Measurements from ENCODE around the gene C11orf54.
"Not testable (repeated sequence)": the region's sequence is repeated elsewhere in the genome, so short reads cannot be mapped to it uniquely, and the experiment has no call there.

The C11orf54 gene

DNA sequence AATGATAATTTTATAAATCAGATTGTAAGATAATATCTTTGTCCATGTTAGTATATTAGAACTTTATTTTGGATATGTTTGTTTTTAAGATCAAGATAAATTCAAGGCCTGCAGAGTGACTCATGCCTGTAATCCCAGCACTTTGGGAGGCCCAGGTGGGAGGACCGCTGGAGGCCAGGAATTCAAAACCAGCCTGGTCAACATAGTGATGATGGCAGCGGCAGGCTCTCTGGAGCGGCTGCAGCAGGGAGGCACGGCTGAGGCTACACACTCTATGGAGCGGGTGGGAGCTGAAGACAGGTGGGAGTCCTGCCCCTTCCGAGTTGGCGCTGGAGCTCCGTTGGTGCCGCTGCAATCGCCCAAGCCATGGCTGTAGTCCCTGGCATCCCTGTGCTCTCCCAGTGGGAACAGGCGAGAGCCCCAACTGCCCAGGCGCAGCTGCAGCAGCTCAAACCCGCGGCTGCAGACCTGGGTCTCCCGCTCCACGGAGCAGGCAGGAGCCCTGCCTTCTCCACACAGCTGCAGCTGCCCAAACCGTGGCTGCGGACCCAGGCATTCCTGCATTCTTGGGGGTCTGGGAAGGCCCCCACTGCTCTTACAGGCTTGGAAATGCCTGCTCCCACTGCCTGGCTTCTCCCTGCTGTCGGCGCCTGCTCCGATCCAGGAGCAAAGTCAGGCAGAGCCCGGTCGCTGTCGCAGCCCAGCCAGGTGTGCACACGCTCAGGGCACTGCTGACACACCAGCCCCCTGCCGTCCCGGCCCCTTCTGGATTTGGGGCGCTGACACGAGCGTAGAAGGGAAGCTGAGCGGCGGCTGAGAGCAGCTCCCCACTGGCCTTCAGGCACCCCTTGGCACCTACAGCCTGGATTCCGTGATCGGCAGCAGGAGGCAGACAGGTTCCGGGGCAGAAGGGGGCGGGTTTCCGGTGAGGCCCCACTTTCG, 16.7 kb downstream of the C11orf54 start:
- H3K4me3 ChIP-seq (ENCODE audit: low read depth, low read length), result no peak overlapping the region
- no peak for DNase-seq (ENCODE audit: low read depth)

DNA sequence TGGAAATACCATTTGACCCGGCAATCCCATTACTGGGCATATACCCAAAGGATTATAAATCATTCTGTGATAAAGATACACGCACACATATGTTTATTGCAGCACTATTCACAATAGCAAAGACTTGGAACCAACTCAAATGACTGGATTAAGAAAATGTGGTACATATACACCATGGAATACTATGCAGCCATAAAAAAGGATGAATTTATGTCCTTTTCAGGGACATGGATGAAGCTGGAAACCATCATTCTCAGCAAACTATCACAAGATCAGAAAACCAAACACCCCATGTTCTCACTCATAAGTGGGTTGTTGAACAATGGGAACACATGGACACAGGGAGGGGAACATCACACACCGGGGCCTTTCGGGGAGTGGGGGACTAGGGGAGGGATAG, 17.7 kb downstream of the C11orf54 start:
- DNase-seq (ENCODE audit: low read depth); H3K4me3 ChIP-seq (ENCODE audit: low read depth, low read length): not testable (repeated sequence)

DNA sequence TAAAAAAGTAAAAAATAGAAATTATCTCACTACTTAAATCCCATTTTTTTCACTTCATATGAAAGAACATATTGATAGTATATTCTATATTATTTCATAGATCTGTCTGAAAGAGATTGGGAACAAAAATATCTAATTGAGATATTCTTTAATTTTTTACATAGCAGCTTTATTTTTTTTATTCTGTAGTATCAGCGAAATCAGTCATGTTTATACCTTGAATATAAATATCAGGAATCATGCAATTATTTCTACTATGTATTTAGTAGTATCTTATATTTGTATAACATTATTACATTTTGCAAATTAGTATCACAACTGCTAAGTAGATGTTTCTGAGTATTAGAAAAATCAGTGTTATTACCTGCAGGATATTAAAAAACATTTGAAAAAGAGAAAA, 20.4 kb downstream of the C11orf54 start:
- no peak overlapping the region for H3K4me3 ChIP-seq (ENCODE audit: low read depth, low read length)
- no peak for DNase-seq (ENCODE audit: low read depth)

DNA sequence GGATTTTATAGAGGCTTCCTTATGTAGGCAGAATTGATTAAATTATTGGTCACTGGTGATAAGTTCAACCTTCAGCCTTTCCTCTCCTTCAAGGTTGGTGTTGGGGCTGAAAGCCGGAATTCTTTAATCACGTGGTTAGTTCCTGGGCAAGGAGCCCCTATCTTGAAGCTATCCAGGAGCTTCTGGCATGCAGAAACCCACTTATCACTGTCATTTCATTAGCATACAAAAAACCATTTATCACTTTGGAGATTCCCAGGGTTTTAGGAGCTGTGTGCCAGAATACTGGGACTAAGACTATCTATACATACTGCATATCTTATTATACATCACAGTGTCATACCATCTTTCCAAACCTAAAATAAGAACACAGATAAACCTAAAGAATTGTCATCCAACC, 24.1 kb downstream of the C11orf54 start:
- DNase-seq (ENCODE audit: low read depth), result no peak
- H3K4me3 ChIP-seq (ENCODE audit: low read depth, low read length), result no peak overlapping the region

DNA sequence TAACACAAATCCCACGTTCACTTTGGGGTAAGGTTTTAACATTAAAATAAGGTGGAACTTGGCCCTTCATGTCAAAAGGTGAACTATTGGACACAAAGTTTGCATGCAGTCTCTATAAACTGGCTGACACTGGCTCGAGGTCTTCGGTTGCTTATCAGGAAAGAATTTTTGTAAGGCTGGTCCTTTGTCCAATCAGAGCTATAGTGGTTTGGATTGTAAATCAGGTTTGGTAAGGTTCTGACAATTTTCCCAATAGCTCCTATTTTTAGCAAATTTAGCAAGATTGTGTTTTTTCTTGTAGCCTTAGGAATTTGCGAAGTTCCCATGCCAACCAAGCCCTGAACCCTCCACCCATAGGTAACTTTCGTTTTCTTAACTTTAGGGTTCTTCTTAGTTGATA, 25.0 kb downstream of the C11orf54 start:
- DNase-seq (ENCODE audit: low read depth), result no peak
- H3K4me3 ChIP-seq (ENCODE audit: low read depth, low read length), result no peak overlapping the region

DNA sequence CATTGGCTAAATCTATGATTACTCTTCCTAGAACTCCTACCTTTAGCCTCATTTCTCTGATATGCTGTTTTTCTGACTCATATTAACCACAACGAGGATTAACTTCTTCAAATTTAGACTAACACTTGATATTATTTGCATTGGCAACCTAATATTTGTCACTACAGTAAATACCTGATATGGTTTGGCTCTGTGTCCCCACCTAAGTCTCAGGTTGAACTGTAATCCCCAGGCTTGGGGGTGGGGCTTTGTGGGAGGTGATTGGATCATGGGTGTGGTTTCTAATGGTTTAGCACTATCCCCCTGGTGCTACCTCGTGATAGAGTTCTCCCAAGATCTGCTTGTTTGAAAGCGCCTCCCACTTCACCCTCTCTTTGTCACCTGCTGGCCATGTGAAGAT, 25.5 kb downstream of the C11orf54 start:
- no peak overlapping the region for H3K4me3 ChIP-seq (ENCODE audit: low read depth, low read length)
- no peak for DNase-seq (ENCODE audit: low read depth)

DNA sequence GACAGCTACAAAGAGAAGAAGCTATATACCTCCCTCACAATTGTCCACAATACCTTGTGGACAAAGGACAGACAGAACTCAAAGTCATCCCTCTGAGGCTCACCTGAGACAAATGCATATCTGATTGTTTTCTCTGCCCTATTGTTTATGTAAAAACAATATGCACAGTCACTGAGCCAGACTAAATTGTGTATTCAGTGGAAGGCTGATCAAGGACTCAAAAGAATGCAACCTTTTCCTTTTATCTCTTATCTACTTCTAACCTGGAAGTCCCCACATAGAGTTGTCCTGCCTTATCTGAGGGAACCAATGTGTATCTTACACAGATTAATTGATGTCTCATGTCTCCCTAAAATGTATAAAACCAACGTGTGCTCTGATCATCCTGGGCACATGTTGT, 28.7 kb downstream of the C11orf54 start:
- no peak for DNase-seq (ENCODE audit: low read depth)
- no peak overlapping the region for H3K4me3 ChIP-seq (ENCODE audit: low read depth, low read length)

DNA sequence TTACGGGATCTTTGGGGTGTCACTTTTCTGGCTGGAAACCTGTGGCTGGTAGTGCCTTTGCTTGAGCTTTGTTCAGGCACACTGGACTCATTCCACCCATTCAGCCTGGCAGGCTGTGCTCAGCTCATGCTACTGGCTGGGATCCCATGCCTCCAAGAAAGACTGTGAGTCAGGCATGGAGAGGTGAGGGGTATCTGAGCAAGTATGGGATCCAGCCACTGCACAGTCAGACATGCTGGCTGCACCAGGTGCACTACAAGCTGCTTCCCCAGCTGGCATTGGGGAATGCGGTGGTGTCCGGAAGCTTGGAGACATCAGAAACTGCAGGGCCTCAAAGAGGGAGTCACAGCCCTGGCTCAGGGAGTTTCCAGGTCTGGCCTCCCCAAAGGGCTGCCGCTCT, 30.7 kb downstream of the C11orf54 start:
- DNase-seq (ENCODE audit: low read depth), result no peak
- no peak overlapping the region for H3K4me3 ChIP-seq (ENCODE audit: low read depth, low read length)

DNA sequence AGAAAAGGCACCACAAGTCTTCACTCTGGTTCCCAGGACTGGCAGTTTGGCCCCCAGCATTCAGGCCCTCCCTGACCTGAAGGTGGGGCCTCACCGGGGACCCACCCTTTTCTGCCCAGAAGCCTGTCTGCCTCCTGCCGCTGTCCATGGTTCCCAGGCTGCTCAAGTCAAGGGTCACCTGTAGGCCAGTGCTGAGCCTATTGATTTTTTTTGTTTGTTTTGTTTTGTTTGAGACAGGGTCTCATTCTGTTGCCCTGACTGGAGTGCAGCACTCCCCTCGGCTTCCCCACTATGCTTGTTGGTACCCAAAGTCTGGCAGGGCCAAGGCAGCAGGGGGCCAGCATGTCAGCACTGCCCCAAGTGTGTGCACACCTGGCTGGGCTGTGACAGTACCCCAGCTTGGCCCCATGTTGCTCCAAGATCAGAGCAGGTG, 31.6 kb downstream of the C11orf54 start:
- no peak for DNase-seq (ENCODE audit: low read depth)
- no peak overlapping the region for H3K4me3 ChIP-seq (ENCODE audit: low read depth, low read length)

DNA sequence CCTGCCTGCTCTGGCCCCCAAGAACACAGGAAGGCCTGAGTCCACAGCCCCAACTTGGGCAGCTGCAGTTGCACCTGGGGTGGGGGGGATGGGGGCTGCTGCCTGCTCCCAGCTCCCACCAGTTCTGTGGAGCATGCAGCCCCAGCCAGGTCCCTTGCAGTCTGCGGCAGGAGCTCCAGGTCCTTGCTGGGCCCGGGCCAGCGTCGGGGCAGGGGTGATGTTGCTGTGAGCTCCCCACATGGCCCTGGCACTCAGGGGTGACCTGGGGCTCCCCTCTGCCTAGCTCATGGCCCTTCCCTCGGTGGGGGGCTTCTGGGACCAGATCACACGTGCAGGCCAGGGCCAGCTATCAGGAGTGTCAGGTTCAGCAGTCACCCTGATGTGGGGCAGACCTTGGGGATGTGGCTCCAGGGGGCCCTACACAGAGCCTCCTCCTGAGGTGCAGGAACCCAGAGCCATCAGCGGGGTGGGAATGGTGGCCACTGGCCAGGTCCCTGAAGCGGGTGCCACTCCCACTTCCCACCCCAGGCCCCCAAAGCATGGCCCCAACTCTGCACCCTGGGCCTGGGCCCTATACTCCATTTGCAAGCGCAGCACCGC, 32.2 kb downstream of the C11orf54 start:
- no peak for DNase-seq (ENCODE audit: low read depth)
- H3K4me3 ChIP-seq (ENCODE audit: low read depth, low read length), result no peak overlapping the region

DNA sequence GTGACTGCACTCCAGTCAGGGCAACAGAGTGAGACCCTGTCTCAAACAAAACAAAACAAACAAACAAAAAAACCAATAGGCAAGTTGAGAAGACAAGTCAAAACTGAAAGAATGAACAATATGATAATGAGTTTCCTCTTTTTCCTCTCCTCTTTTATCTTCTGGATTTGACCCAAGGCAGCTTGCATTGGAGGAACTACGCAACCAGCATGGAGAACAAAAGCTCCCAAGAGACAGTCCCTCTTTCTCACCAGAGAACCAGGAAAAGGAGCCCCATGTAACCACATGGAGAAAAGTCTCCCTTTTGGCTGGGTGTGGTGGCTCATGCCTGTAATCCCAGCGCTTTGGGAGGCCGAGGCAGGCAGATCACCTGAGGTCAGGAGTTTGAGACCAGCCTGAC, 33.1 kb downstream of the C11orf54 start:
- H3K4me3 ChIP-seq (ENCODE audit: low read depth, low read length); DNase-seq (ENCODE audit: low read depth): not testable (repeated sequence)

DNA sequence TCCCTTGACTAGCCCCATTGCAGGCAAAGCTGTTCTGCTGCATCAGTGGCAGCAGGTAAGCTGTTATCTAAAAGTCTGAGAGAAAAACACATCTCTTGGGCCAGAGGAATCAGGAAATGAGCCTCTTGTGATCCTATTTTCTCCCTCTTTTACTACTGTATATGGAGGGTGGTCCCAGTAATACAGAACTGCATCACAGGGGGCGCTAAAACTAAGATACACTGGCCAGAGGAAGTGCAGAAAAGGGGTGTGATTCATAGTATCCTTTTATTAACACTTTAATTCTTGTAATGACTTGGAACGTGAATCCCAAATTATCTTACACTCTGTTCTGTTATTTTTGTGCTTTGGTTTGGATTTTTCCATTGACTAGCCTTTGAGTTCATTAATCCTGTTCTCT, 33.8 kb downstream of the C11orf54 start:
- no peak for DNase-seq (ENCODE audit: low read depth)

DNA sequence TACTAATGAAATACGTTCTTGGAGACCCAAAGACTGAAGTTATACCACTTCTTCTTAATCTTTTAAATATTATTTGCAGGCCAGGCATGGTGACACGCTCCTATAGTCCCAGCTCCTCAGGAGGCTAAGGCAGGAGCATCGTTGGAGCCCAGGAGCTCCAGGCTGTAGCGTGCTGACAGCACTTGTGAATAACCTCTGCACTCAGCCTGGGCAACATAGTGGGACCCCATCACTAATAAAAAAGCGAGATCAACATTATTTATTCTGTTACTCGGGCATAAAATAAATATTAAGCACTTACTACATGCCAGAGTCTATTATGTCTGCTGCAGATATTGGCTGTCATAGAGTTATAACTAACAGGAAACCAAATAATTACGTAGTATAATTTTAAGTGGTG, 41.9 kb downstream of the C11orf54 start:
- DNase-seq (ENCODE audit: low read depth), result no peak
- peak overlapping the region; percentile 97 for H3K4me3 ChIP-seq (ENCODE audit: low read depth, low read length)

More for the DNA sequence above, 33.8 kb downstream of the C11orf54 start:
- no peak overlapping the region for H3K4me3 ChIP-seq (ENCODE audit: low read depth, low read length)

DNA sequence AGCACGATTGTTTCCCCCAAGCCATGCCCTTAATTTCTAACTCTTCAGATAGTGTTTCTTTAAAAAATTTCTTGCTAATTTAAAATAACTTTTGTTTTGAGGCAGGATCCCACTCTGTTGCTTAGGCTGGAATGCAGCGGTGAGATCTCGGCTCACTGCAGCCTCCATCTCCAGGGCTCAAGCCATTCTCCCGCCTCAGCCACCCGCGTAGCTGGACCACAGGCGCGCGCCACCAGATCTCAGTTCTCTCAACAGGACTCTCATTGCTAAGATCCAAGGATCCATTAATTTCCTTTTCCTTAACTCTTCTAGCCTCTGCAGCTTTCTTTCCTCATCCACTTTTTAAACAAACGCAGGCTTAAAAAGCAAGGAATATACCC, 42.3 kb downstream of the C11orf54 start:
- peak overlapping the region; percentile 97 for H3K4me3 ChIP-seq (ENCODE audit: low read depth, low read length)

DNA sequence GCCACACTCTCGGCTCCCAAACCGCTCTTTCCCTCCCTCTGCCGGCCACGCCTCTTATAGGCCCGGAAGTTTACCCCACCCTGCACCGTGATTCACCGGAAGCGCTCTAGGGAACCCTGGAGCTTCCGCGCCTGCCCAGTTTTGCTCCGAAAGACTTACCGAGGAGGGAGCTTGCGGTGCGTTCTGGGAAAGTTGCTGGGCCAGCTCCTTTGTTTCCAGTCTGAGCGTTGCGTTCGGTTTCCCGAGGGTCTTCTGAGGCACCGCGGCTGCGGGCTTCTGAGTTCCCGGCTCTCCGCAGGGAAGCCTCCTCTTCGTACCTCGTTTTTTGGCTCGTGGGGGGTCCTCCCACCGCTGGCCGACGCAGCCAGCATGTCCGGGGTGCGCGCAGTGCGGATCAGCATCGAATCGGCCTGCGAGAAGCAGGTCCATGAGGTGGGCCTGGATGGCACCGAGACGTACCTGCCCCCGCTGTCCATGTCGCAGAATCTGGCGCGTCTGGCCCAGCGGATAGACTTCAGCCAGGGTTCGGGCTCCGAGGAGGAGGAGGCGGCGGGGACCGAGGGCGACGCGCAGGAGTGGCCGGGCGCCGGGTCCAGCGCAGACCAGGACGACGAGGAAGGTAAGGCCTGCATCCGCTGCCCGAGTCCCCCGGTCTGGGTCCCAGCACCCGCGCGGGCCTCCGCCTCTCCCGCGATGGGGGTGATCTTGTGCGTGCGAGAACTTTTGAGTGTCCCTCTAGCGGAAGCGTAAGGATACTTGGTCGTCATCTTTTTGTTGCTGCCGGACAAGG, 42.9 kb downstream of the C11orf54 start, which contains the start of gene MED17:
Gene MED17, plus strand, starts transcription at position 138 of the 790 bp plus-strand sequence. Its CDS starts 232 bp downstream, at position 370.
- peak; percentile 74 for DNase-seq (ENCODE audit: low read depth)
- H3K4me3 ChIP-seq (ENCODE audit: low read depth, low read length), result peak within 1 kb of the TSS; percentile 97

More for the DNA sequence above, 42.3 kb downstream of the C11orf54 start:
- no peak for DNase-seq (ENCODE audit: low read depth)

DNA sequence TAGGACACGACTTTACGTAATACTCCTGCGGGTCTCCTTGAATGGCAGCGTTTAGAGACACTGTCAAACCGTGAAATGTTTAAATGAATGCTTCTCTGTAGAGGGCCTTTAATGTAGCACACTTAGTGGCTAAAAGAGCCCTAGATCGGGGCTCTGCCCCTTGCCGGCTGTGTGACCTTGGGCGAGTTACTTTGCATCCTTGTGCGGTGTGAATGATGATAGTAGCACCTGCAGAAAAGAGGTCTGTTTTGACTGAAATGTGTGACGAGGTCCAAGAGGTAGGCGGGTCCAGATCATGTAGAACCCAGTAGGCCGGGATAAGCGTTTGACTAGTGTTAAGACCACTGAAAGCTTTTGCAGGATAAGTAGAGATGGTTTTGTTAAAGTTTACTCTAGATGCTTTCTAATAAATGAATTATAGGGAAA, 43.5 kb downstream of the C11orf54 start:
- peak overlapping the region; percentile 97 for H3K4me3 ChIP-seq (ENCODE audit: low read depth, low read length)
- no peak for DNase-seq (ENCODE audit: low read depth)

DNA sequence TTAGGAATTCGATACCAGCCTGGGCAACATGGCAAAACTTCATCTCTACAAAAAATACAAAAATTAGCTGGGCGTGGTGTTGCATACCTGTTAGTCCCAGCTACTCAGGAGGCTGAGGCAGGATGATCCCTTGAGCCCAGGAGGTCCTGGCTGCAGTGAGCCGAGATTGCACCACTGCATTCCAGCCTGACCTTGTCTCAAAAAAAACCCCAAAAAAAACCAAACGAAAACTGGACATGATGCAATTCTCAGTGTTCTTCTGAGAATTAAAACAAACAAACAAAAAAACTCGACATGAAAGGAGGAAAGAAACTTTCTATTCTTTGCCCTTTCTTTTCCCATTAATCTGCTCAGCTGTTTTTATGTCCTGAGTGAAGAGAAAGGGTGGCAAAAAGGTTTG, 50.0 kb downstream of the C11orf54 start:
- no peak overlapping the region for H3K4me3 ChIP-seq (ENCODE audit: low read depth, low read length)
- DNase-seq (ENCODE audit: low read depth), result no peak

DNA sequence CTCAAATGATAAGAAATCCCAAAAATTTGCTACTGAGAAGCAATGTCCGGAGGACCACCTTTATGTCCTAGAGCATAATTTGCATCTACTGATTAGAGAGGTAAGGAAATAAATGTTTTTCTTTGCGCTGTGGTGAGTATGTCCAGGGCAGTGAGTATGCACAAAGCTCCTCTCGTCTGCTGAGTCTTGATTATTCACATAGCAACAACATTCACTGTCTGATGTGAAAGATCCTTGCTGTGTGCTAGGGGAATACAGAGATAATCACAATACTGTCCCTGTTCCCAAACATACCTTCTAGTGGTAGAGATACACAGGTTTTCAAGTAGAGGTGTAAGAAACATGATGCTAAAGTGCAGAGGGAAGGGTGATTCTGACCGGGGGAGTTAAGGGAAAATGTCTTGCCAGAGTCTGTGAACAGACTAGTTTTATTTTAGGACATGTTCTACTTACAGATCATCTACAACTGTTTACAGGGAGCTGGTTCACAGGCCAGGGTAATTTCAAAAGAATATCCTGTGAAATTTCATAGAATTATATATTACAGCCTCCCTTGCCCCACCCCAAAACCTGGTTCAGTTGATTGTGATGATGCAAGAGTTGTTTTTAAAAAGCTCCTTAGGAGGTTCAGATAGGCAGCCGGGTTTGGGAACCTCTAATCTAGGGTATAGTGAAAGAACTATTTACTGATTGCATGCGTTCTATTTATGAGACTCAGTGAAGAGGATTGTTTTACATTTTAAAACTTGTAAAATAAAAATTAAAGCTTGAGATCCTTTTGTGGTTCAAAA, 55.2 kb downstream of the C11orf54 start:
- DNase-seq (ENCODE audit: low read depth), result no peak
- no peak overlapping the region for H3K4me3 ChIP-seq (ENCODE audit: low read depth, low read length)

DNA sequence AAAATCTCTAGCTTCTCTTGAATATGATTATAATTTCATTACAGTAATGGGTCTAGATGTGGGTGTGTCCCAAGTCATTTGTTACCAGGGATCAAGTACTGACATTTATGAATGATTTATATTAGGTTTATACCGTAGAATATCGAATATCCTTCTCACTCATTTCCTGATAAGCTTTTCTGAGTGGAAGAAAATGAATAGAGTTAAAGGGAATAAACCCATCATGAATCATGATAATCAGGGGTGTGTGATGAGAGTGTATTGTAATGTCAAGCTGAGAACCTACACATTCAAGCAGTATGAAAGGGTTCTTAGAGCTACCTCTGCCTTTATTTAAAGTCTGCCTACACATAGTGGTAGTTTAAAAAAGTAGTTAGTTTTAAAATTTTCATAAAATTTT, 59.9 kb downstream of the C11orf54 start:
- no peak overlapping the region for H3K4me3 ChIP-seq (ENCODE audit: low read depth, low read length)
- DNase-seq (ENCODE audit: low read depth), result no peak

Measured in skeletal muscle cell (primary cell).